B cell (primary cell): ENCODE measurements around the gene CFAP61. TPM values are rescaled to one million over a fixed set of nuclear protein-coding genes. Genes with fewer than 3 reads are reported as not detected.

Experiments used
- ATAC-seq: fragments of 200-7000 bp; cut with Tn5 transposase; one replicate; pipeline ENCODE4 v1.10.0; 2021; ENCODE audit warnings: low read depth, mild to moderate bottlenecking, moderate number of reproducible peaks, moderate library complexity
- CTCF ChIA-PET: fragments of 350-600 bp; sonication (Branson Sonifier 250); formaldehyde crosslinking; loops from one replicate; lab custom pipeline; 2021; ENCODE audit warnings: antibody characterized with exemption, inconsistent platforms; lab: Charles Lee
- POLR2A ChIA-PET: fragments of 350-600 bp; sonication (Branson Sonifier 250); formaldehyde crosslinking; loops from one replicate; lab custom pipeline; 2021; ENCODE audit warnings: antibody characterized with exemption; lab: Charles Lee
- DNase-seq: peaks from one replicate; pipeline ENCODE4 v3.0.0; 2013
- H2AFZ ChIP-seq: 2 replicates; pipeline ENCODE4 v1.6.1; 2012; ENCODE audit warnings: mild to moderate bottlenecking, low read depth, low read length; ENCODE audit not compliant: insufficient read depth, poor library complexity, severe bottlenecking
- H3K27ac ChIP-seq, 2 donors: 1 replicate in 1 of 2; 2 replicates in 1 of 2; pipeline ENCODE4 v1.5.1; 2012 to 2013; ENCODE audit warnings: low read length in 2 of 2, mild to moderate bottlenecking in 2 of 2, moderate library complexity in 1 of 2
- H3K27me3 ChIP-seq, 4 experiments: fragments of 200-600 bp in 1 of 4; sonication (generic) in 1 of 4; replicated peaks in 1 of 4; 1 replicate in 2 of 4; 2 replicates in 2 of 4; pipeline versions ENCODE4 v1.6.1 to v1.7.0; 2013 to 2016; ENCODE audit warnings: low read length in 3 of 4, mild to moderate bottlenecking in 2 of 4, mixed read lengths in 1 of 4, moderate library complexity in 1 of 4; ENCODE audit not compliant: insufficient read depth in 4 of 4, control insufficient read depth in 3 of 4; ENCODE audit errors: control extremely low read depth in 1 of 4
- H3K36me3 ChIP-seq, 2 experiments: replicated peaks in 1 of 2; 1 replicate in 1 of 2; 2 replicates in 1 of 2; pipeline versions ENCODE4 v1.6.1 to v1.7.1; 2013; ENCODE audit warnings: low read length in 1 of 2; ENCODE audit not compliant: insufficient read depth in 2 of 2, control insufficient read depth in 1 of 2; ENCODE audit errors: control extremely low read depth in 1 of 2, extremely low read depth in 1 of 2
- H3K4me1 ChIP-seq, 2 donors: fragments of 200-600 bp in 1 of 2; sonication (generic) in 1 of 2; 1 replicate in 1 of 2; 2 replicates in 1 of 2; pipeline versions ENCODE4 v1.5.1 to v1.6.1; 2013 to 2017; ENCODE audit warnings: low read length in 2 of 2; ENCODE audit not compliant: control insufficient read depth in 2 of 2, insufficient read depth in 2 of 2
- H3K4me2 ChIP-seq: replicated peaks from 2 replicates; pipeline ENCODE3; 2012; ENCODE audit warnings: mild to moderate bottlenecking, low read depth, low read length; ENCODE audit not compliant: poor library complexity, severe bottlenecking
- H3K4me3 ChIP-seq, 5 experiments: fragments of 200-600 bp in 1 of 5; sonication (generic) in 1 of 5; 1 replicate in 3 of 5; 2 replicates in 2 of 5; pipeline versions ENCODE4 v1.5.1 to v1.7.0; 2011 to 2016; ENCODE audit warnings: low read length in 4 of 5, mild to moderate bottlenecking in 4 of 5, low read depth in 2 of 5, control low read depth in 1 of 5, moderate library complexity in 1 of 5; ENCODE audit not compliant: insufficient read depth in 1 of 5; ENCODE audit errors: control extremely low read depth in 1 of 5, extremely low read depth in 1 of 5
- H3K79me2 ChIP-seq: fragments of 200-600 bp; sonication (generic); one replicate; pipeline ENCODE4 v1.6.0; 2016; ENCODE audit warnings: low read length; ENCODE audit not compliant: control insufficient read depth, insufficient read depth
- H3K9ac ChIP-seq: fragments of 200-600 bp; sonication (generic); 2 replicates; pipeline ENCODE4 v1.6.1; 2017; ENCODE audit warnings: mild to moderate bottlenecking, low read length, moderate library complexity
- H3K9me3 ChIP-seq, 3 donors: one replicate each; pipeline versions ENCODE4 v1.6.1 to v1.7.1; 2013; ENCODE audit warnings: low read length in 2 of 3; ENCODE audit not compliant: control insufficient read depth in 2 of 3, insufficient read depth in 1 of 3; ENCODE audit errors: control extremely low read depth in 1 of 3
- H4K20me1 ChIP-seq: 2 replicates; pipeline ENCODE4 v1.6.0; 2012; ENCODE audit warnings: mild to moderate bottlenecking, low read length; ENCODE audit not compliant: insufficient read depth, control insufficient read depth, poor library complexity, severe bottlenecking
- H3K27ac Mint-ChIP-seq: one replicate; pipeline ENCODE4 v1.8.0; 2021; ENCODE audit warnings: mixed read lengths
- H3K27me3 Mint-ChIP-seq: one replicate; pipeline ENCODE4 v1.8.0; 2021; ENCODE audit warnings: mixed read lengths
- H3K4me1 Mint-ChIP-seq: one replicate; pipeline ENCODE4 v1.8.0; 2021; ENCODE audit warnings: mixed read lengths
- H3K4me3 Mint-ChIP-seq: one replicate; pipeline ENCODE4 v1.8.0; 2021; ENCODE audit warnings: mixed read lengths
- H3K9me3 Mint-ChIP-seq: one replicate; pipeline ENCODE4 v1.8.0; 2022; ENCODE audit warnings: mixed read lengths; ENCODE audit not compliant: insufficient read depth
- CTCF ChIP-seq: fragments of 200-600 bp; IDR thresholded peaks from one replicate; pipeline ENCODE4 v1.8.0; 2022; ENCODE audit warnings: antibody characterized with exemption, mild to moderate bottlenecking
- EZH2 ChIP-seq: IDR thresholded peaks from 2 replicates; pipeline ENCODE4 v1.6.1; 2012; ENCODE audit warnings: borderline replicate concordance, low read depth, mild to moderate bottlenecking, moderate library complexity, low read length; ENCODE audit not compliant: insufficient read depth, poor library complexity, severe bottlenecking
- WGBS: methylation state at CpG from one replicate; pipeline ENCODE4 v1.1.5; 2013; ENCODE audit warnings: missing lambda C conversion rate; ENCODE audit not compliant: insufficient coverage; 5-methylcytosine and 5-hydroxymethylcytosine counted together
- intact Hi-C: fragments of 100-400 bp; cut with micrococcal nuclease; formaldehyde crosslinking; loops from one replicate; pipeline ENCODE4 v1.10.0; 2022
- polyA plus RNA-seq: library from polyadenylated mRNA; depleted of rRNA; stranded (reverse); fragments of >200 nt; gene quantifications from 2 replicates; pipeline ENCODE4 v1.2.3, GENCODE V29; 2012
- total RNA-seq, 2 donors: library from RNA; stranded (reverse); fragments of 120-200 nt in 1 of 2; gene quantifications; 1 replicate in 1 of 2; 2 replicates in 1 of 2; pipeline versions ENCODE4 v1.2.3 to v1.2.4, GENCODE V29; 2013 to 2022

CFAP61 gene
- total and polyA plus RNA-seq, 2 donors (not counting 1 experiment from before 2014, with no cell fraction given): not detected

DNA sequence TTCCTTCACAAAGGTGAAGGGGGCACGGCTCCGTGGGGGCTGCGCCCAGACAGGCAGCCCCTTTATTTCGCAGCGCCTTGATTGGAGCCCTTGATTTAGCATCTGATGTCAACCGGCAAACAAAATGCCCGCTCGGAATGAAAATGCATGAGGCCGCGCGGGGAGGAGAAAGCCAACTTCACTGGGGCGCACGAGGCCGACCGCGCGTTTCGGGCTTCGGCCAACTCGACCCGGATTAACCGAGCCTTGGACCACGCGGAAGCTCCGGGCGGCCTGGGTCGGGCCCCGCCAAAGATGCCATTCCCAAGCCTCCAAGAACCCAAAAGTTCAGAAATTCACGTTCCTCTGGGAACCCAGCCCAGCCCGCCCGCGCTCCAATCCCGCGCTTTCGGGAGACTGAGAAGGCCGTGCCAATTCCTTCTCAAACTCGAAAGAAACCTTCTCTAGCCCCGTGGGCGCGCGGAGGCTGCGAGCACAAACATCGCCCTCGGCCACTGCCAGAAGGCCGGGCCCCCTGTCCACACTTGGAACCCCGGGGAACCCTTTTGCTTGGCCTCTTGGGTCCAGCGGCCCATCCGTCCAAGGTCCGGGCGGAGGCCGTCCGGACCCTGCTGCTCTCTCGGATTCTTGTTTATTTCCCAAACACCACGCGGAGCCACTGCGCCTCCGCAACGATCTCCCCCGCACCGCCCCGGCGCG lies 314.7 kb downstream of the CFAP61 start:
- Histone ChIP-seq H3K9me3 (peaks cover 0 to 16% (median 1%) of the 10 kb centered on the region in 3 donors), H3K79me2 (no peaks in the 10 kb centered on the region), H3K36me3 (no peaks in the 10 kb centered on the region), H3K27me3 (peaks cover 0 to 65% (median 38%) of the 10 kb centered on the region in 4 experiments), H3K9ac (peak overlapping the region; percentile 37), H3K27ac (no peak overlapping the region), H3K4me1 (peaks cover 27 to 31% of the 10 kb centered on the region in 2 donors), H3K4me3 (peak overlapping the region in 3 of 5 experiments; percentile 32 to 44 (median 40)), H3K4me2 (peak overlapping the region; percentile 78), H2AFZ (peak overlapping the region; percentile 56), H4K20me1 (no peaks in the 10 kb centered on the region)
- peaks cover 38% of the 10 kb centered on the region for H3K4me1 Mint-ChIP-seq
- no peak for ATAC-seq
- intact Hi-C loops: no loop called here
- no peak for TF ChIP-seq CTCF
- no peak for TF ChIP-seq EZH2
- H3K27me3 Mint-ChIP-seq: peaks cover 55% of the 10 kb centered on the region
- no peaks in the 10 kb centered on the region for H3K9me3 Mint-ChIP-seq
- peak; percentile 30 for DNase-seq
- no peak overlapping the region for H3K27ac Mint-ChIP-seq
- POLR2A ChIA-PET: no interaction called here
- H3K4me3 Mint-ChIP-seq: peak overlapping the region; percentile 83
- CTCF ChIA-PET: no interaction called here
- WGBS: 5% methylated on average over 63 of the region's 63 CpGs
